Activated CD8-positive, alpha-beta T cell treated with anti-CD3 and anti-CD28 coated beads, Interleukin-2, amount 10 ng/mL, durations not matched to agents 7 days and 5 days (primary cell): ENCODE measurements around the gene GRM4. TPM values are rescaled to one million over a fixed set of nuclear protein-coding genes. Genes with fewer than 3 reads are reported as not detected.

Source experiments
- ATAC-seq: fragments of 150-1000 bp; cut with Tn5 transposase; one replicate; pipeline ENCODE4 v1.10.0; 2021; ENCODE audit warnings: moderate library complexity
- CTCF ChIA-PET: fragments of 350-600 bp; sonication (Branson Sonifier 250); formaldehyde crosslinking; loops from one replicate; lab custom pipeline; 2021; ENCODE audit warnings: antibody characterized with exemption; lab: Charles Lee
- POLR2A ChIA-PET: fragments of 350-600 bp; sonication (Branson Sonifier 250); formaldehyde crosslinking; loops from one replicate; lab custom pipeline; 2021; ENCODE audit warnings: antibody characterized with exemption; lab: Charles Lee
- DNase-seq: peaks from one replicate; pipeline ENCODE4 v3.0.0-alpha.2; 2020
- H3K27ac Mint-ChIP-seq: one replicate; pipeline ENCODE4 v1.8.0; 2021; ENCODE audit warnings: mild to moderate bottlenecking, mixed read lengths
- H3K27me3 Mint-ChIP-seq: one replicate; pipeline ENCODE4 v1.8.0; 2021; ENCODE audit warnings: low read depth, mixed read lengths
- H3K36me3 Mint-ChIP-seq: one replicate; pipeline ENCODE4 v1.8.0; 2021; ENCODE audit warnings: low read depth, mixed read lengths
- H3K4me1 Mint-ChIP-seq: one replicate; pipeline ENCODE4 v1.8.0; 2021; ENCODE audit warnings: low read depth, mixed read lengths
- H3K4me3 Mint-ChIP-seq: one replicate; pipeline ENCODE4 v1.8.0; 2021; ENCODE audit warnings: mild to moderate bottlenecking, mixed read lengths
- H3K9me3 Mint-ChIP-seq: one replicate; pipeline ENCODE4 v1.8.0; 2022; ENCODE audit warnings: mixed read lengths; ENCODE audit not compliant: insufficient read depth
- total RNA-seq, 2 experiments: library from RNA; stranded (reverse); gene quantifications; one replicate each; pipeline ENCODE4 v1.2.3, GENCODE V29; 2021

Gene GRM4
- total RNA-seq, 2 experiments from 2014 or later = not detected

DNA sequence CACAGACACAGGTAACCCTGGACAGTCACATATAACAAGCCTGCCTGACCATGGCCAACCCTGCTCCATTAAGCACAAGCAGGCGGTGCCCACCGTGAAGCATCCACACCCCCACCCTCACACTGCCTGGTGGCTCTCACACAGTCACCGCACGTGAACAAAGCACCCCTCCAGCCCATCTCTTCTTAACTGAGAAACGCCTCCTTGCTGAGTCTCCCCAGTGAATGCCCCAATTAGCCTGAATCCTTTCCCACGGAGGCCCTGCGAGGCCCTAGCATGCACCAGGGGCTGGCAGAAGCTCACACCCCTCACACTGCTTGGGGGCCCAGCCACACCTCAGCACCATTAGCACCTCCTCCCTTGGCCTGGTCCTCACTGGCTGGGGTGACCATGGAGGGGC is 72.3 kb downstream of the GRM4 start:
- Mint-ChIP-seq H3K36me3 (no peaks in the 10 kb centered on the region), H3K27ac (no peak overlapping the region), H3K27me3 (no peaks in the 10 kb centered on the region), H3K9me3 (no peaks in the 10 kb centered on the region), H3K4me3 (no peak overlapping the region), H3K4me1 (no peaks in the 10 kb centered on the region)
- CTCF ChIA-PET = no interaction called here
- DNase-seq = no peak
- POLR2A ChIA-PET = no interaction called here
- ATAC-seq = no peak

DNA sequence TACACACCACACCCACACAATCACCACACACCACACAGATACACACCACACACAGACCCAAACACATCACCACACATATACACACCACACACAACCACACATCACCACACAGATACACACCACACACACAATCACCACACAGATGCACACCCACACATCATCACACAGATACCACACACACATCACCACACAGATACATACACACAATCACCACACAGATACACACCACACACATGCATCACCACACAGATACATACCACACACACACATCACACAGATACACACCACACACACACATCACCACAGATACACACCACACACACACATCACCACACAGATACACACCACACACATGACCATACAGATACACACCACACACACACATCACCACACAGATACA is 73.2 kb downstream of the GRM4 start:
- ChIA-PET POLR2A (no interaction called here), CTCF (no interaction called here)
- no peak overlapping the region for H3K4me3 Mint-ChIP-seq
- DNase-seq (no peak), ATAC-seq (no peak)
- H3K4me1 Mint-ChIP-seq = no peaks in the 10 kb centered on the region
- H3K36me3 Mint-ChIP-seq = no peaks in the 10 kb centered on the region
- H3K27ac Mint-ChIP-seq = no peak overlapping the region
- no peaks in the 10 kb centered on the region for H3K9me3 Mint-ChIP-seq
- H3K27me3 Mint-ChIP-seq = no peaks in the 10 kb centered on the region

DNA sequence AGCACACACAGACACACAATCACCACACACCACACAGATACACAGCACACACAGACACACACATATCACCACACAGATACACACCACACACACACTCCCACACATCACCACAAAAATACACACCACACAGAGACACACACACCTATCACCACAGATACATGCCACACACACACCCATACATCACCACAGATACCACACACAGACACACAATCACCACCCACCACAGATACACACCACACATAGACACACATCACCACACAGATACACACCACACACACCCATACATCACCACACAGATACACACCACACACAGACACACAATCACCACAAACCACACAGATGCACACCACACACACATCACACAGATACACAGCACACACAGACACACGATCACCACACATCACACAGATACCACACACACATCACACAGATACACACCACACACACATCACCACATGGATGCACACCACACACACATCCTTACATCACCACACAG is 74.0 kb downstream of the GRM4 start:
- no peak overlapping the region for H3K27ac Mint-ChIP-seq
- no peaks in the 10 kb centered on the region for H3K36me3 Mint-ChIP-seq
- no peaks in the 10 kb centered on the region for H3K9me3 Mint-ChIP-seq
- ATAC-seq = no peak
- ChIA-PET POLR2A (no interaction called here), CTCF (no interaction called here)
- H3K4me3 Mint-ChIP-seq = no peak overlapping the region
- H3K4me1 Mint-ChIP-seq = no peaks in the 10 kb centered on the region
- no peaks in the 10 kb centered on the region for H3K27me3 Mint-ChIP-seq
- no peak for DNase-seq

DNA sequence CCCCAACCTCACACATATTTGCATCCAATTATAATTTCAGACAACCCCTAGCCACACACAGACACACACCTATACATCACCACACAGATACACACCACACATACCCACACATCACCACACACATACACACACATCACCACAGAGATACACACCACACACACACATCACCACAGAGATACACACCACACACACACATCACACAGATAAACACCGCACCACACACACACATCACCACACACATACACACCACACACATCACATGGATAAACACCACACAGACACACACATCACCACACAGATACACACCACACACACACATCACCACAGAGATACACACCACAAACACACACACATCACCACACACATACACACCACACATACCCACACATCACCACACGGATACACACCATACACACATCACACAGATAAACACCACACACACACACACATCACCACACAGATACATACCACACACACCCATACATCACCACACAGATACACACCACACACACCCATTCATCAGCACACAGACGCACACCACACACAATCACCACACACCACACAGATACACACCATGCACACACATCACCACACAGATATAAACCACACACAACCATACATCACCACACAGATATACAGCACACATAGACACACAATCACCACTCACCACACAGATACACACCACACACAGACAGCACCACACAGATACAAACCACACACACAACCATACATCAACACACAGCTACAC is 74.6 kb downstream of the GRM4 start:
- DNase-seq (no peak), ATAC-seq (no peak)
- CTCF ChIA-PET = interaction anchor here (1.0 kb wide), 1 partner anchor 16 kb away, joined by 3 read pairs; no protein-coding TSS in a partner anchor
- Mint-ChIP-seq H3K9me3 (no peaks in the 10 kb centered on the region), H3K36me3 (no peaks in the 10 kb centered on the region), H3K4me3 (no peak overlapping the region), H3K4me1 (no peaks in the 10 kb centered on the region), H3K27me3 (no peaks in the 10 kb centered on the region), H3K27ac (no peak overlapping the region)
- POLR2A ChIA-PET = no interaction called here

DNA sequence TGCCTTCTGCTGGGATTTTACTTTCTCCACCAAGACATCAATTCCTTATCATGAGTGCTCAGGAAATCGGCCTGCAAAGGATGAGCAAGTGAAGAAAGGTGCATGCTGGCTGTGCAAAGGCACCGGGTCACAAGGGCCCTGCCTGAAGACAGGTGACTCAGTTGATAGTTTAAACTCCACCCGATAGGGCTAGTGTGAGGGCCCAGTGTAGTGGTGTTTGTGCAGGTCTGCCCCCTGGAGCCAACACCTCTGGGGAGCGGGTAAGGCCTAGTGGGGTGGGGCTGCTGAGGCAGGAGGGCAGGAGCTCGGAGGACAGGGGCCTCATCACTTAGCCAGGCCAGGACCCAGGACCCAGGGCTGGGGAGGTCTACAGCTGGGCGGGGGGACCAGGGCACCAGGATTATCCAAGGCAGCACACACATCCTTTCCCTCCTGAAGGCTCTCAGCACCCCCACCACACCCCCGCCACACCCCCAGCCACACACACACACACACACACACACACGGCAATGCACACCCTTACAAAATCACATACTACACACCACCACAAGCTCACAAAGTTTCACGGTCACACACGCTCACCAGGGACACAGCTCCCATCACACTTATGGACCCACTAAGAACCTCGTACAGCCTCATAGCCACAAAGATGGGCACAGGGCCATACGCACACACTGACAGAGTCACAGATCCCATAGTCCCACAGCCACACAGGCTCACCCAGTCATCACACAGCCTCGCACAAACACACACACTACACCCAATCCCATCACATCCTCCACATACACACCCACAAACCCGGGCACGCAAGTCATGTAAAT is 75.4 kb downstream of the GRM4 start:
- Mint-ChIP-seq H3K9me3 (no peaks in the 10 kb centered on the region), H3K4me3 (no peak overlapping the region), H3K27me3 (no peaks in the 10 kb centered on the region), H3K36me3 (no peaks in the 10 kb centered on the region), H3K4me1 (no peaks in the 10 kb centered on the region), H3K27ac (no peak overlapping the region)
- DNase-seq (peak; percentile 33), ATAC-seq (peak; percentile 45)
- ChIA-PET POLR2A (no interaction called here), CTCF (interaction anchor here (1.0 to 1.2 kb wide), 2 partner anchors 15 to 43 kb away, joined by 3 read pairs; no protein-coding TSS in a partner anchor)

DNA sequence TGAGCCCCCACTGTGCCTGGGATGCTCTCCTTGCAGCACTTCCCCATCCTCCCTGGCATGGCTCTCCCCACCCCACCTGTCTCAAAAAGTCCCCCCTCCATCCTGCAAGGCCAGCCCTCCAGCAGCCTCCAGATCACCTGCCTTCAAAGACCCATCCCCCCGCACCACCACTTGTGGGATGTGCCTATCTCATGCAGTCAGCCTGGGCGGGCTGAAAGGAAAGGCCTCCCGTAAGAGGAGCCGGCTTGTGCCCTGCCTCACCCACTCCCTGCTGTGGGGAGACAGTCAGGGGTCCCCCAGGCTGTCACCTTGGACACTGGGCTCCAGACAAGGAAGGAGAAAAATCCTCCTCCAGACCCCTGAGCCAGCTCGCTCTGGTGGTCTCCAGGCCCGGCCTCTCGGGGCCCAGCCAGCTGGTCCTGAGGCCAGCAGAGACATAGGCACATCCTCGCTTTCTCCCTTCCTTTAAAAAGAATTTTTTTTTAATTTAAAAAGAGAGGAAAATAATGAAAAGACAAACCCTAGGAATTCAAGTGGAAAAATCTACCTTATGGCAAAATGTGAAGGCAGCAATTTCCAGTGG is 77.3 kb downstream of the GRM4 start:
- H3K4me3 Mint-ChIP-seq = no peak overlapping the region
- ATAC-seq = no peak

DNA sequence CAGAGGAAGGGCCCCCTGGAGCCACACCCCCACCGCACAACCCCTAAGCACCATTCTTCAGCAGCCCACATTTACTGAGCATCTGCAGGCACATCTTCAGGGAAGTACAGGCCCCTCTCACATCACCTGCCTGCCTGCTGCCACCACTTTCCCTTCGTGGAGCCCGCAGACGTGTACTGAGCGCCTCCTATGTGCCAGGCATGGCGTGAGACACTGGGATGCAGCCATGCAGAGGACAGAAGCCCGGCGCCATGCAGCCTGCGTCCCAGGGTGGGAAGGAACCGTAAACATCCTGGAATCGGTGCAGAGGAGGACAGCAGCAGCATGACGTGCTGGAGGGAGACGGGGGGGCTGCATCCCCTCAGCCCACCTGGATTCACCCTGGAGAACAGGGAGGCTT is 78.1 kb downstream of the GRM4 start:
- peaks cover 3% of the 10 kb centered on the region for H3K27me3 Mint-ChIP-seq
- POLR2A ChIA-PET = interaction anchor here (0.8 kb wide), 1 partner anchor 130 kb away, joined by 3 read pairs; no protein-coding TSS in a partner anchor
- H3K27ac Mint-ChIP-seq = no peak overlapping the region
- ATAC-seq (no peak), DNase-seq (no peak)
- CTCF ChIA-PET = no interaction called here
- no peaks in the 10 kb centered on the region for H3K36me3 Mint-ChIP-seq
- no peaks in the 10 kb centered on the region for H3K9me3 Mint-ChIP-seq
- H3K4me1 Mint-ChIP-seq = no peaks in the 10 kb centered on the region
- H3K4me3 Mint-ChIP-seq = no peak overlapping the region

More for the DNA sequence above, 77.3 kb downstream of the GRM4 start:
- H3K36me3 Mint-ChIP-seq = no peaks in the 10 kb centered on the region
- no peaks in the 10 kb centered on the region for H3K9me3 Mint-ChIP-seq
- peaks cover 3% of the 10 kb centered on the region for H3K27me3 Mint-ChIP-seq
- no peak overlapping the region for H3K27ac Mint-ChIP-seq
- ChIA-PET CTCF (interaction anchor here (1.2 kb wide), 1 partner anchor 14 kb away, joined by 5 read pairs; no protein-coding TSS in a partner anchor), POLR2A (no interaction called here)
- no peak for DNase-seq
- H3K4me1 Mint-ChIP-seq = no peaks in the 10 kb centered on the region

DNA sequence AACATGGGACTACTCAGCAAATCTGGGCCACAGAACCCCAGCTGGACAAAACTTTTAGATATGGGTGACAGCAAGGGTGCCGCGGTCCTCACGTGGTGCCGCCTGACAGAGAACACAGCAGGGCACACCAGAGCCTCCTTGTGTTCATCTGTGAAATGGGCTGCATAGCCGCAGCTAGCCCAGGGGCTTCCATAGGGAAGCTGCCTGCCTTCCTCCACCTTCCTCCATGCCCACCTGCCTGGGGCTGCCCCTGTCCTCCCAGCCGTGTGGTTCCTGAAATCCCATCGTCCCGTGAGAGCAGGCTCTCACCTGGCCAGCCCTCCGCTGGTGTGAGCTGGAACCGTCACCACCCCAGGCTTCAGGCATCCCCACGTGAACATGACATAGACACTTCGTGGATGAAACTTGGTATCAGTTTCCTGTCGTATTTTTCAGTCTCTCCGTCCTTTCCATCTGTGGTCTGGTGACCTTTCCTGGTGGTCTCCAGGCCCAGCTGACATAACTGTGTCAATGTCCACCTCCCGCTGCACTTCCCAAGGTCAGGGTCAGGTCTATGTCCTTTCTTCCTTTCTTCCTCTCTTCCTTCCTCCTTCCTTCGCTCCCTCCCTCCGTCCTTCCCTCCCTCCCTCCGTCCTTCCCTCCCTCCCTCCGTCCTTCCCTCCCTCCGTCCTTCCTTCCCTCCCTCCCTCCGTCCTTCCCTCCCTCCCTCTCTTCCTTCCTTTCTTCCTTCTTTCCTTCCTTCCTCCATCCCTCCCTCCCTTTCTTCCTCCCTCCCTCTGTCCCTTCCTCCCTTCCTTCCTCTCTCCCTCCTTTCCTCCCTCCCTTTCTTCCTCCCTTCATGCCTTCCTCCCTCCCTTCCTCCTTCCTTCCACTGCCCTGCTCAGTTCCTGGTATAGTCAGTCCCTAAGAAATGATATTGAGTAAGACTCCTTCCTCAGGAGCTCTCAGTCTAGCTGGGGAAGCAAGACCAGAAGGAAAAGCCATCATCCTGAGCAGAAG is 78.8 kb downstream of the GRM4 start:
- CTCF ChIA-PET = no interaction called here
- H3K4me3 Mint-ChIP-seq = no peak overlapping the region
- H3K4me1 Mint-ChIP-seq = no peaks in the 10 kb centered on the region
- POLR2A ChIA-PET = interaction anchor here (0.8 kb wide), 1 partner anchor 129 kb away, joined by 3 read pairs; no protein-coding TSS in a partner anchor
- no peak overlapping the region for H3K27ac Mint-ChIP-seq
- H3K36me3 Mint-ChIP-seq = no peaks in the 10 kb centered on the region
- ATAC-seq = no peak
- no peak for DNase-seq
- H3K9me3 Mint-ChIP-seq = no peaks in the 10 kb centered on the region
- peaks cover 3% of the 10 kb centered on the region for H3K27me3 Mint-ChIP-seq

DNA sequence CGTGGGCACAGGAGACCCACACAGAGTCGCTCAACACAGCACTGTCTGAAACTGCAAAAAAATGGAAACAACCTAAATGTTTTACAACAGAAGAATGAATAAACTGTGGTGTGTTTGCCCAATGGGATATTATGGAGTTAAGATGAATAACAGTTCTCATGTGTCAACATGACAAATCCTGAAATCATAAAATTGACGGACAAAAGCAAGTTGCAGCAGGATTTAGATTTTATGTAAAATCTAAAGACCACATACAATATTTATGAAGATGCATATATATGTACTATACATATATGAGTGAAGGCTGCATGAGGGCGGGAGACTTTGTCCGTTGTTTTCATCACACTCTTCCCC is 79.7 kb downstream of the GRM4 start:
- Mint-ChIP-seq H3K27ac (no peak overlapping the region), H3K4me1 (no peaks in the 10 kb centered on the region), H3K4me3 (no peak overlapping the region), H3K36me3 (no peaks in the 10 kb centered on the region), H3K9me3 (no peaks in the 10 kb centered on the region), H3K27me3 (peaks cover 3% of the 10 kb centered on the region)
- DNase-seq (no peak), ATAC-seq (no peak)
- CTCF ChIA-PET = no interaction called here
- POLR2A ChIA-PET = no interaction called here

DNA sequence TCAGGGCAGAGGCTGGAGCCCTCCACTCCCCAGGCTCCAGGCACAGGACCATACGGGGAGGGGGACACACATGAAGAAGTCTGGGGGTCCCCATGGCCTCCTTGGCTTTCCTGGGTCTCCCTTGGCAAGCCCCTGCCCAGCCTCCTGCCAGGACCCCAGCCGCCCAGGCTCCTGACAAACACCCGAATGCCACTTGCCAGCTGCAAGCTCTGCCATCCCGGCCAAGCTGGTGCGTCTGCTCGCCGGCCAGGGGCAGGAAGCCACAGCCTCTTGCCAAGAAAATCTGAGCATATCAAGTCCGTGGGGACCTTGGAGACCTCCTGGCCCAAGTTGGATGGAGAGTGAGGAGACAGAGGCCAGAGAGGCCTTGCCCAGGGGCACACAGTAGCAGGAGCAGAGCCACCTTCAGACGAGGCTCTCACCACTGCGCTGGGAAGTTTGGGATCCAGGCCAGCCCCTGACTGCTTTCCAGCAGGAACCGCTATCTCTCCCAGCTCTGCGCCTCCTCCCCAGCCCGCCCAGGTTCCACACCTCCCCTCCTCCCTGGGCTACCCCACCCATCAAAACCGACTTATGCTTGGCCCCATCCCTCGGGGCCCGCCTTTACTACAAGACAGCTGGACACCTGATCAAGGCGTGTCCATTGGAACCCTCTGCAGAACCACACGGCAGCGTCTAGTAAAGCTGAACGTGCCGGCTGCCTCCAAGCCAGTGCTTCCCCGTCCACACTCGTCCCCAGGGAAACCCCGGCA is 80.2 kb downstream of the GRM4 start:
- no peak overlapping the region for H3K27ac Mint-ChIP-seq
- no peaks in the 10 kb centered on the region for H3K9me3 Mint-ChIP-seq
- no peaks in the 10 kb centered on the region for H3K4me1 Mint-ChIP-seq
- peaks cover 3% of the 10 kb centered on the region for H3K27me3 Mint-ChIP-seq
- CTCF ChIA-PET = no interaction called here
- H3K4me3 Mint-ChIP-seq = no peak overlapping the region
- H3K36me3 Mint-ChIP-seq = no peaks in the 10 kb centered on the region
- DNase-seq (no peak), ATAC-seq (no peak)
- POLR2A ChIA-PET = no interaction called here
